Esophagus muscularis mucosa (tissue), 3 donors: ENCODE data around the gene P2RX4.

Experiments
- CTCF ChIP-seq, 3 experiments: fragments of 200-600 bp in 2 of 3; fragments of 450-650 bp in 1 of 3; sonication (generic) in 2 of 3; IDR thresholded peaks; one replicate each; pipeline ENCODE4 v1.5.1; 2017 to 2019; ENCODE audit warnings: antibody characterized with exemption in 3 of 3, mild to moderate bottlenecking in 2 of 3, moderate library complexity in 1 of 3
- POLR2AphosphoS5 ChIP-seq, 2 donors: sonication (generic); formaldehyde crosslinking; IDR thresholded peaks; one replicate each; pipeline ENCODE4 v1.6.1; 2017; ENCODE audit warnings: antibody characterized with exemption in 2 of 2

DNA sequence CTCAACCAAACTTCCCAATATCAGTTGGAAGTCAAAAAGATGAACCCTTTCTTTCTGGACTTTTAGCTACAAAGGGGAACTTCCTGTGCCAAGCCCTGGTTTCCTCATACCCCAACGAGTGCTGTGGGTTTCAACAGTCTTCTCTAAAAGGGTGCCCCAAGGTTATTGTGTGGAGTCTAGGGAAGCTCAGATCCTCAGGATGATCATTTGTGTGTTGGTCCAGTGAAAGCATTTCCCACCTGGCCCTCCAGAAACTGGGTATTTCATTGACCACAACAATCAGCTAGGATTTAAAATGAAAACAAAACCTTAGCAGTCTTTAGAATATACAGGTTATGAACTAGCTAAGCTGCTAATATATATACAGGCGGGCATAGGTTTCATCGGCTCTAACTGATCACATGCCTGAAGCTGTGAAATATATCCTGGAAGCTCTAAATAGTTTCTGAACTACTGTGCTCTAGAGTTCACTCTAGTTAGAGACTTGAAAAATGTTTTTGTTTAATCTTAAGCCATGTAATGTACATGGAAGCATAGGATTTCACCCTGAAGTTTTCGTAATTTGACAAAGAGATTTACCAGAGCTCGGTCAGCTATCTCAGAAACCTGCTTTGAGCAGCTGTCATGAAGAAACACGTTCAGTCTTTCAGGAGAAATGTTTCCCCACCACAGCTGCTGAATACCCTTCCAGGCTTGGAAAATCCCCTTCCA is 29.6 kb downstream of the P2RX4 start:
- TF ChIP-seq CTCF (IDR thresholded peaks at IDR 0.05) (no peak), POLR2AphosphoS5 (IDR thresholded peaks at IDR 0.05) (no peak)
